GM18870 (cell line): ENCODE results near the gene GDPD4.

Experiments
- ATAC-seq: cut with Tn5 transposase; IDR thresholded peaks from one replicate; pipeline ENCODE4 v1.9.1; 2021; ENCODE audit warnings: moderate library complexity; ENCODE audit not compliant: unreplicated experiment

Gene GDPD4

GRCh38 chr11:77206264-77207018 lies 95.0 kb downstream of the GDPD4 start:
- ATAC-seq = no peak

DNA sequence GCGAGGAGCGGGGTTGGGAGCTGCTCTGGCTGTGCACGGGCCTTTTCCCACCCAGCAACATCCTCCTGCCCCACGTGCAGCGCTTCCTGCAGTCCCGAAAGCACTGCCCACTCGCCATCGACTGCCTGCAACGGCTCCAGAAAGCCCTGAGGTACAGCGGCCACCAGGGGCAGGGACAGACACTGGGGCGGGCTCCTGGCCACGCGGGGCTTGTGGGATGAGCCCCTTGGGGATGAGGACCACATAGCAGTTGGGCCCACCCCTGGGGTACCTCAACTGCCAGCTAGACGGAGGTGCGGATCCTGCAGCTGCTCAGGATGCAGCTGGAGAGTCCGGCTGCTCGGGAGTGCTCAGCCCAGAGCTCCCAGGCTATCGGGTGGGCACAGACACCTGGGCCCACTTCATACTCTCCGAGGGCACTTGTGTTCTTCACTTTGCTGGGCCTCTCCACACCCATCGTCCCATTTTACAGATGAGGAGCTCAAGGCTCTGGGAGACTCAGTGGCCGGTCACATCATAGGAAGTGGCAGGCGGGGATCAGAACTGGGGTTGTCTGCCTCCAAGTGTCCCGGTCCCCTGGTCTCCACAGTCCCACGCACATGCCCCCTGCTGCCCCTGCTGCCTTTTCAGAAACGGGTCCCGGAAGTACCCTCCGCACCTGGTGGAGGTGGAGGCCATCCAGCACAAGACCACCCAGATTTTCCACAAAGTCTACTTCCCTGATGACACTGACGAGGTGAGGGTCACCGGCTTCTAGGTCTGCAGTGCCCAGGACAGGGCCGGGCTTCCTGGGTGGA lies 95.8 kb downstream of the GDPD4 start:
- no peak for ATAC-seq

GRCh38 chr11:77204754-77205466 lies 96.6 kb downstream of the GDPD4 start:
- ATAC-seq = no peak

DNA sequence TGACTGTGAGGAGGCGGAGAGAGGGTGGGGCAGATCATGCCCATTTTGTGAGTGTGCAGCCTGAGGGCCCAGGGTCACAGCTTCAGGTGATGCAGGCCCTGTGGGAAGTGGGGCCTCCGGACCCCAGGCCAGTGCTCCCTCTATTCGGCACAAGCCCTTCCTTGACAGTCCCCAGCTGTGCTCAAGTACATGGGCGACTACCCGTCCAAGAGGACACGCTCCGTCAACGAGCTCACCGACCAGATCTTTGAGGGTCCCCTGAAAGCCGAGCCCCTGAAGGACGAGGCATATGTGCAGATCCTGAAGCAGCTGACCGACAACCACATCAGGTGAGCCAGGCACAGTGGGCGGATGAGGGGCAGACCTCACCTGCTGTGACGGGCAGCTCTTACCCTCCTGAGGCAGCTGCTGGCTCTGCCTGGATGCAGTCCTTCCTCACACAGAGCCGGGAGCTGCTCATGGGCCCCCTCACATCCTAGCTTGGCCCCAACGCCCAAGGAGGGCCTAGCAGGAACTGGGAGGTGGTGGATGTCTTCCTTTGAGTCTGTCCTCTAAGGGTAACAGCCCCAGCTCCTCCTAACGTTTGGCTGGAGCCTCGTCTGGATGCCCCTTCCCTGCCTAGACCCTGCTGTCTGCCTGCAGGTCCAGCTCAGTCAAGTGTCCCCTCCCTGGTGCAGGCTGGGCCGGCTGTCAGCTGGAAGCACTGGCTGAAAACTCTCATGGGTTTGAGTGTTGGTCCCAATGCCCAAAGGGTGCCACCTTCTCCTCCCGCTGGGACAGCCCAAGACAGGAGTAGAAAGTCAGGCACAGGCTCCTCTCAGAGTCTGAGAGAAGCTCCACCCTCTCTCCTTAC lies 97.4 kb downstream of the GDPD4 start:
- no peak for ATAC-seq

- ATAC-seq = no peak
These were observed 98.3 kb downstream of the GDPD4 start for GRCh38 chr11:77202941-77203900.

DNA sequence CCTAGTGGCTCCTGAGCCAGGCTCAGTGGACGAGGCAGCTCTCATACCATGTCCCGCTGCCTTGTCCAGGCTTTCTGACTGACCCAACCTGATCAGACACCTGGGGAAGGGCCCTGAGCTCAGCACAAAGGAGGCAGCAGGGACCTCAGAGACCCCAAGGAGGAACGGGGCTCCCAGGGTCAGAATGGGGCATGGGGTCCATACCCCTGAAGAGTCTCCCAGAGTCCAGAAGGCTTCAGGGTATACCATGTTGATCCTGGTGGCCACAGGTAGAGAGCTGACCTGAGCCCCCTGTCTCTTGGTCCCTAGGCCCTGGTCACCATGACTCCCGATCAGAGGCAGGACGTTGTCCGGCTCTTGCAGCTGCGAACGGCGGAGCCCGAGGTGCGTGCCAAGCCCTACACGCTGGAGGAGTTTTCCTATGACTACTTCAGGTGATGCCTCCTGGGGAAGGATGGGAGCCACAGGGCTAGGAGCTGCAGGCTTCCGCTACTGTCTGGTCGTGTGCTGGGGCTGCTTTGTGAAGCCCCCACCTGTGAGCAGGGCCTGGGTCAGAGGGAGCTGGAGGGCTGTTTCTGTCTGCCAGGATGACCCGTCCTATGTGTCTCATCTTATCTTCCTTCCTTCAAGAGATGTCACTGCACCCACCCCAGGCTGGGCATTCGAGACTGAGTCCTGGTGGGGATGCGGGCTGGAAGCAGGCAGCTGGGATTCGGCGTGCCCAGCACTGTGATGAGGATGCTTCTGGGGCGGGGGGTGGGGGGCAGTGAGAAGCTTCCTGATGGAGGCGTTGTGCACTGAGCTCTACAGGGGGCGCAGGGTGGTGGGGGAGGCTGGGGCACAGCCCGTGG lies 99.3 kb downstream of the GDPD4 start:
- ATAC-seq = no peak

GRCh38 chr11:77201370-77201769 lies 100.1 kb downstream of the GDPD4 start:
- no peak for ATAC-seq

- ATAC-seq = no peak
These were observed 100.9 kb downstream of the GDPD4 start for GRCh38 chr11:77200351-77201268.

DNA sequence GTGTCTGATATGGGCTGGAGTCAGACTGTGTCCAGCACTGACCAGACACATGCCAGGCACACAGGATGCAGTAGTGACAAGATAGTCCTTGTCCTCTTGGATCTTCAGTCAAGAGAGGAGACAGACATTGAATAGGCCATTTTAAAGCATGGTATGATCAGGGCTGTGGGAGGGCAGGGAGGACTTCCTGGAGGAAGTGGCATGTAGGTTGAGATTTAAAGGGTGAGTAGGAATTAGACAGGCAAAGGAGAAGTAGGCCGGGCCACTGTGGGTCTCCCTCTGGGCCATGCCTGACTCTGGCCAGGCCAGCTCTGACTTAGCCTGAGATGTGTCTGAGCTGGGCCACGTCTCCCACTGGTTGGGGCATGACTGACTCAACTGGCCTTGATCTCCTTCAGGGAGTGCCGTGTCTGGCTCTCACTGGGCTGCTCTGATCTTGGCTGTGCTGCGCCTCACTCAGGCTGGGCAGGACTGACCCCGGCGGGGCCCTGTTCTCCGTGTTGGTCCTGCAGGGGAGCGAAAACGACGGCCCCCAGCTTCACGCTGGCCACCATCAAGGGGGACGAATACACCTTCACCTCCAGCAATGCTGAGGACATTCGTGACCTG lies 102.2 kb downstream of the GDPD4 start:
- no peak for ATAC-seq

GRCh38 chr11:77198440-77198849 lies 103.0 kb downstream of the GDPD4 start:
- no peak for ATAC-seq

DNA sequence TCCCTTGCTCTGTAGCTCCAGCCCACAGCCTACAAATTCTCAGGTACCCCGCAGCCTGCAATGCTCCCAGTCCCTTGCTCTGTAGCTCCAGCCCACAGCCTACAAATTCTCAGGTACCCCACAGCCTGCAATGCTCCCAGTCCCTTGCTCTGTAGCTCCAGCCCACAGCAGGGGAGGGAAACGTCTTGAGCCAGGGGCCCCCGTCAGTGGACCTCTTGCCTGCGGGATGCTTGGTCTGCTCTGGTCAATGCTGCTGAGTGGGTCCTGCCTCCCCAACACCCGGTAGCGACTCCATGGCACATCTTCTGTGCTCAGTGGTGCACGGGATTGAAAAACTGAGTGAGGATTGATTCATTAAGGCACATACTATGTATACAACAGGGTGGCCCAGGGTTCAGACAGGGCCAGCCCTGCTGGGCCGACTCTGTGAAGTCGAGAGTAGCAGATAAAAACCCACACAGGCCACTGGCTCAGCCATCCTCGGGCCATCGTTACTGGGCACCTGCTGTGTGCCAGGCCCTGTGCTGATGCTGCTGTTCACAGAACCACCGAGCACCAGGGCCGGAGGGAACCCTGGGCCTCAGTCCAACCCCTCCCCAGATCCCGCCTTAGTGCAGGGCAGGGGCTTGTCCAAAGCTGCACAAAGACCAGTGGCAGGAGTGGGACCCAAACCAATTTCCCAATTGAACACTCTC lies 103.7 kb downstream of the GDPD4 start:
- ATAC-seq = no peak

GRCh38 chr11:77196961-77197360 lies 104.5 kb downstream of the GDPD4 start:
- ATAC-seq = no peak

- no peak for ATAC-seq
These were observed 106.3 kb downstream of the GDPD4 start for GRCh38 chr11:77195071-77195755.

- no peak for ATAC-seq
These were observed 107.3 kb downstream of the GDPD4 start for GRCh38 chr11:77193911-77194830.

DNA sequence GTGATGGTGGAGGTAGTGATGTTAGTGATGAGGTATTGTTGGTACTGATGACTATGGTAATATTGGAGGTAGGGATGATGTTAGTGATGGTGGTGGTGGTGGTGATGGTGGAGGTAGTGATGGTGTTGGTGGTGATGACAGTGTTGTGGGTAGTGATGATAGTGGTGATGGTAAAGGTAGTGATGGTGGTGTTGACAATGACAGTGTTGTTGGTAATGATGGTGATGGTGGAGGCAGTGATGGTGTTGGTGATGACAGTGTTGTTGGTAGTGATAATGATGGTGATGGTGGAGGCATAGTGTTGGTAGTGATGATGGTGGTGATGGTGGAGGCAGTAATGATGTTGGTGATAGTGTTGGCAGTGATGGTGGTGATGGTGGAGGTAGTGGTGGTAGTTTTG lies 108.3 kb downstream of the GDPD4 start:
- no peak for ATAC-seq
